NCI-H1105 treated with DMSO at 0.1 percent for 48 hours (cell line): ENCODE results near the gene TTC39A.
"Not testable (repeated sequence)": the region's sequence is repeated elsewhere in the genome, so short reads cannot be mapped to it uniquely, and the experiment has no call there.

Experiments
- DNase-seq: peaks from one replicate; lab custom pipeline; 2025; lab: John Stamatoyannopoulos, UW

Gene TTC39A

DNA sequence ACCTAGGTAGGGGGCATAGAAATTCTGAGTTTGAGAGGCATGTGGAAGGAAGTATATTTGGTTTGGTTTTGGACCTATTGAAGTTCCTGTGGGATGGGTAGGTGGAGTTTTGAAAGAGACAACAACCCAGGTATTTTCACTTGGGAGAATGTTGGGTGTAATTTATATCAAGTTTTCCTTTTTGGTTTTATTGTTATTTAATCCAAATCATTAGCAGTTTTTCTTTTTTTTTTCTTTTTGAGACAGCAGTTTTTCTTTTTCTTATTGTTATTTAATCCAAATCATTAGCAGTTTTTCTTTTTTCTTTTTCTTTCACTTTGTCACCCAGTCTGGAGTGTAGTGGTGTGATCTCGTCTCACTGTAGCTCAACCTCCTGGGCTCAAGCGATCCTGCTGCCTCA is 64.2 kb downstream of the TTC39A start:
- DNase-seq = no peak

DNA sequence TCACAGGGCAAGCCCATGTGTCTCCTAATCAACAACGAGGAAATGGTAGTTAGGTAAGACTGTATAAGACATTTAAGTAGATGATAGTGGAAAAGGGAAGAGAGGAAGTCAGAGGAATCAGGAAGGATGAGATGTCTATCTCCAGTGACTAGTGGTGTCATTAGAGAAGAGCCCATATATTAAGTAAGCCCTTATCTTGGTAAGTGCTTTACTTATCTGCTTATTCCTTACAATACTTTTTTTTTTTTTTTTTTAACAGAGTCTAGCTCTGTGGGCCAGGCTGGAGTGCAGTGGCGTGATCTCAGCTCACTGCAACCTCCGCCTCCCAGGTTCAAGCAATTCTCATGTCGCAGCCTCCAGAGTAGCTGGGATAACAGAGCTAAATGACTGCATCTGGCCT is 64.7 kb downstream of the TTC39A start:
- DNase-seq = no peak

DNA sequence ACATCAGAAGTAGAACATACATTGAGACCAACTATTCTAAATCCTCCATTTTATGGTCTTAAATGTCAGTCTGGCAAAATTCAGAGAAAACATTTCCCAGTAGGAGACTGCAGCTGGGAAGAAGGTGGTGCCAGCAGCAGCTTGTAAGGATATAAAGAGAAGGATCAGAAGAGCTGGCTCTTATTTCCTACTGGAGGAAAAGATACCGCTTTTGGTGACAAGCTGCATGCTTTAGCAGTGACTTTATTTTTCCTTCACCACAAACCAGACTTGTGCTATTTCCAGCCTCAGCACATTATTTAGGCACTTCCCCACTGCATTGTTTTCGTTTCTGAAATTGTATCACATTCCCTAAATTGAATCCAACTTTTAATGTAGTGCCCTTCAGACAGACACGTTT is 65.9 kb downstream of the TTC39A start:
- no peak for DNase-seq

DNA sequence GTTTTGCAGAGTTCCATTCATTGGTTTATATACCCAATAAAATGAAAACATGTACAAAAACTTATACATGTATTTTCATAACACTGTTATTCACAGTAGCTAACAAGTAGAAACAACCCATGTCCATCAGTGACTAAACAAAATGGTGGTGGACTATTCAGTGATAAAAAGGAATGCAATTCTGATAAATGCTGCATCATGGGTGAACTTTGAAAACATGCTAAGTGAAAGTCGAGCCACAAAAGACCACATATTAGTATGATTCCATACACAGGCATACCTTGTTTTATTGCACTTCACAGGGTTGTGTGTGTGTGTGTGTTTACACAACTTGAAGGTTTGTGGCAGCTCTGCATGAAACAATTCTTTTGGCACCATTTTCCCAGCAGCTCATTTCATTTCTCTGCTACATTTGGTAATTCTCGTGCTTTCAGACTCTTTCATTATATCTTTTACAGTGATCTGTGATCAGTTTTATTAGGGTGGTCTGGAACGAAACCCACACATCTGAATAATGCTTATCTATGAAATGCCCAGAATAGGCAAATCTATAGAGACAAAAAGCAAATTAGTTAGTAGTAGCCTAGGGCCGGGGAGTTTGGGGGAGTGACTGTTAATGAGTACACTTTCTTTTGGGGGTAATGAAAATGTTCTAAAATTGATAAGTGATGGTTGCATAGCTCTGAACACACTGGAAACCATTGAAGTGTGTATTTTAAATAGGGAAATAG is 67.0 kb downstream of the TTC39A start:
- DNase-seq = no peak

DNA sequence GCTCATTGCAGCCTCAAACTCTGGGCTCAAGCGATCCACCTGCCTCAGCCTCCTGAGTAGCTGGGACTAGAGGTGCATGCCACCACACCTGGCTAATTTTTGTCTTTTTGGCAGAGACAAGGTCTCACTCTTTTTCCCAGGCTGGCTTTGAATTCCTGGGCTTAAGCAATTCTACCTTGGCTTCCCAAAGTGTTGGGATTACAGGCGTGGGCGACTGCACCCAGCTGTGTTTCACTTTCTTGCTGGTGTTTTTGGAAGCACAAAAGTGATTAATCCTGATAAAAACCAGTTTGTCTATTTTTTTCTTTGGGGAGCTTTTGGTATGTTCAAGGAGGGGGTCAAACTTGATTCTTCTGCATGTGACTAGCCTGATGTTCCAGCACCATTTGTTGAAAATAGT is 75.0 kb downstream of the TTC39A start:
- no peak for DNase-seq

DNA sequence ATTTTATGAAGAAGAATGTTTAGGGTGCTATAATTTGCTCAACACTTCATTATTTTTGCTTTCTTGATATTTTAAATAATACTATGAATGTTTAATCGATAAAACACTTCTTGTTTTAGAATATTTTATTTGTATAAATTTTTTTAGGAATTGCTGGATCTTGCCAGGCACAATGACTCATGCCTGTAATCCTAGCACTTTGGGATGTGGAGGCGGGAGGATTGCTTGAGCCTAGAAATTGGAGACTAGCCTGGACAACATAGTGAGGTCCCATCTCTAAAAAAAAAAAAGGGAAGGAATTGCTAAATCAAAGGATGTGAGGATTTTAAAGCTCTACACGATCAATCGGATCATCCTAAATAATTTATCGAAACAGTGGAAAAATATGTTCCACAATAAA is 76.7 kb downstream of the TTC39A start:
- no peak for DNase-seq

DNA sequence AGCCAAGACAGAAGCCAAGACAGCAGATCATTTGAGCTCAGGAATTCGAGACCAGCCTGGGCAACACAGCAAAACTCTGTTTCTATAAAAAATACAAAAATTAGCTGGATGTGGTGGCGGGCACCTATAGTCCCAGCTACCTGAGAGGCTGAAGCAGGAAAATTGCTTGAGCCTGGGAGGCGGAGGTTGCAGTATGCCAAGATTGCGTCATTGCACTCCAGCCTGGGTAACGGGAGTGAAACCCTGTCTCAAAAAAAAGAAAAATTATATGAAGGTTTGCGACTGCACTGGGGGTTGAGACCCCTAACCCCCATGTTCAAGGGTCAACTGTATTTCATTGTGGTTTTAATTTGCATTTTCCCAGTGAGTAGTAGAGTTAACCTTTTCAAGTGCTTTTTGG is 78.0 kb downstream of the TTC39A start:
- DNase-seq = no peak

DNA sequence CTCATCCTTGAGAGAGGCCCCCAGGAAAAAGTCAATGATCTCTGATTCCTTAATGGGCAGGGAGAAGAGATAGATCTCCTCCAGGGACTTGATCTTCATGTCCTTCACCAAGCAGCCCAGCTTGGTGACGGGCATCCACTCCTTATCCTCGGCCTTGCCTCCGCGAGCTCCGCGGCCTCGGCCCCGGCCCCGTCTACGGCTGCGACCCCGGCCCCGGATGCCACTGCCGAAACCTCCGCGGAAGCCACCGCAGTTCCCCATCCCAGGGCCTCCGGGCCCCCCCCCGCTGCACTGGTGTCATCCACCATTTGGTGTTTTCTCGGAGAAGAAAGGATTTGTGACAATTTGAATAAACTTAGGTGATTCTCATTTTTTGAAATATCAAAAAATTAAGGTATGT is 79.2 kb downstream of the TTC39A start:
- DNase-seq = not testable (repeated sequence)

DNA sequence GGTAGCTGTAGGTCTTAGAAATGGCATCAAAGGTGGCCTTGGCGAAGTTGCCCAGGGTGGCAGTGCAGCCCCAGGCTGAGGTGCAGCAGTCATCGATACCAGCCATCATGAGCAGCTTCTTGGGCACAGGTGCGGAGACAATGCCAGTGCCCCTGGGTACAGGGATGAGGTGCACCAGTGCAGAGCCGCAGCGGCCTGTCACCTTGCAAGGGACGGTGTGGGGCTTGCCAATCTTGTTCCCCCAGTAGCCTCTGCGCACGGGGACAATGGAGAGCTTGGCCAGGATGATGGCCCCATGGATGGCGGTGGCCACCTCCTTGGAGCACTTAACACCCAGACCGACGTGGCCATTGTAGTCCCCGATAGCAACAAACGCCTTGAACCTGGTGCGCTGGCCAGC is 79.6 kb downstream of the TTC39A start:
- DNase-seq = not testable (repeated sequence)

DNA sequence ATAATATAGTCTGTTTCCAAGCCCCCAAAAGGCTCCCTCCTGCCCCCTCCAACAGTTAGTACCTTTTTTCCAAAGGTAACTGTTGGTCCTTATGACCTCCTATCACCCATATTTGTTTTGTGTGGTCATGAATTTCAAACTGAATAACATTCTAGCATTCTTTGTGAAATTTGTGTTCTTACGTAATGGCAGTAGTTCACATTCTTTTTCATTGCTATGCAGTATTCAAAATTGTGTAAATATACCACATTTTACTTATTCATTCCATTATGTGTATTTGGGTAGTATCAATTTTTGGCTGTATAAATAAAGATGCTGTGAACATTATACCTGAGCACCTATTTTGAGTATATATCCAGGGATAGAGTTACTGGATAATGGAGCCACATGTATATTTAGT is 80.9 kb downstream of the TTC39A start:
- no peak for DNase-seq

DNA sequence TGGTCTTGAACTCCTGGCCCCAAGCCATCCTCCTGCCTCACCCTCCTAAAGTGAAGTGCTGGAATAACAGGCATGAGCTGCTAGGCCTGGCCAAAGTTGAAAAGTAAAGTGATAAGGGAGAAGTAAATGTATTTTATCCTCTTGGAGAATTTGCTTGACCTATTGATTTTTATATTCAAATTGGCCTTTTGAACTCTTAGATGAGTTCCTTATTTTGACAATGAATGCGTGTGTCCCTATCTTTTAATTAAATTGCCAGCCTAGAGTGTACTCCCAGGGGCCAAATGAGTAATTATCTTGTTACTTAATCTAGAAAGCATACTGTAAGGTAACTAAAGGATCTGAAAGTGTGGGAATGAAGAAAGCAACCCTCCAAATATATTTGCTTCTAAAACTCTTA is 82.9 kb downstream of the TTC39A start:
- DNase-seq = no peak

DNA sequence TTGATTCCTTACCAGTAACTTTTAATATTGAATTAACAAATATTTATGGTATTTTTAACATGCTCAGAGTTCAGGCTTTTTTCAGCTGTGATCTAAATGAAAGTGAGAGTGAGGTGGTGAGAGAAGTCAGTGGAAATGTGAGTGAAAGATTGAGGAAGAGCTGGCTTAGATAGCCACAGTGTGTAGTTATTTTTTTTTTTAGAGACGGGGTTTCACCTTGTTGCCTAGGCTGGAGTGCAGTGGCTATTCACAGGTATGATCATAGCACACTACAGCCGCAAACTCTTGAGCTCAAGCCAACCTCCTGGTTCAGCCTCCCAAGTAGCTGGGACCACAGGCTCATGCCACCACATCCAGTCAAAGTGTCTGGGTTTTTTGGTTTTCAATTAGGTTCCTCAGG is 83.3 kb downstream of the TTC39A start:
- DNase-seq = no peak

DNA sequence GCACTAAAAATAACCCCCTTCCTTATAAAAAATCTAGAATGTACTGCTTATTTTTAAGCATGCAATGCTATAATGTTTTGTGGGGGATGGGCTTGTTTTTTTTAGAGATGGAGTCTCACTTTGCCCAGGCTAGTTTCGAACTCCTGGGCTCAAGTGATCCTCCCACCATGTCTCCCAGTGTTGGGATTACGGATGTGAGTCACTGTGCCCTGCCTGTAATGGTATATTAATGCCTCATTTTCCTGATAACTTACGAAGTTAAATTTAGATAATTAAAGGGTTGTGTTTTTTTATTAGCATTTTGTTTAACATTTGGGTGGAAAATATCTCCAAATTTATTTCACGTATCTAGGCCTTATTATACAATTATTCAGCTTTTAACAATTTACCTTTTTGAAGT is 87.8 kb downstream of the TTC39A start:
- no peak for DNase-seq

DNA sequence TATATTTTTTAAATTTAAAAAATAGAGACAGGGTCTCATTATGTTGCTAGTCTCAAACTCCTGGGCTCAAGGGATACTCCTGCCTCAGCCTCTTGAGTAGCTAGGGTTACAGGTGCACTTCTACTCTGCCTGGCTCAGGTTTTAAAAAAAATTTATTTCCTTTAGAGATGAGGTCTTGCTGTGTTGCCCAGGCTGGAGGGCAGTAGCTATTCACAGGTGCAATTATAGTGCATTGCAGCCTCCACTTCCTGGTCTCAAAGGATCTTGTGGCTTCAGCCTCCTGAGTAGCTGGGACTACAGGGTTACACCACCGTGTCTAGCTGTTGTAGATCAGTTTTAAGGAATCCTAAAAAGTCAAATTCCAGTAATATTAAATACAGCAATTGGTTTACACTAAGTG is 89.2 kb downstream of the TTC39A start:
- no peak for DNase-seq

DNA sequence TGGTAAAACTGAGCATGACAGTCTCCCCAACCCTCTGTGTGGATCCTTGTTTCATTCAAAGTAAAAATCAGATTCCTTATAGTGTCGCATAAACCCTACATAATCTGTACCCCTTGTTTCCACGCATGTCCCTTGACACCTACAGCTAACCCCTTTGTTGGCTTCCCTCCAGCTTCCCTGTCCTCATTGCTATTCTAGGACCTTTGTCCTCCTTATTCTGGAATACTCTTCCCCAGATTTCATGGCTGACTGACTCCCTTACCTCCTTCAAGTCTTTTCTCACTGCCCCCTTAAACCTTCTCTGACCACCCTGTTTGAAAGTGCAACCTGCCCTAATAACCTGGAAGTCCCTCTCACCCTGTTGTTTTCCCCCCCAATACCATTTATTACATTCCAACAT is 90.3 kb downstream of the TTC39A start:
- DNase-seq = no peak

DNA sequence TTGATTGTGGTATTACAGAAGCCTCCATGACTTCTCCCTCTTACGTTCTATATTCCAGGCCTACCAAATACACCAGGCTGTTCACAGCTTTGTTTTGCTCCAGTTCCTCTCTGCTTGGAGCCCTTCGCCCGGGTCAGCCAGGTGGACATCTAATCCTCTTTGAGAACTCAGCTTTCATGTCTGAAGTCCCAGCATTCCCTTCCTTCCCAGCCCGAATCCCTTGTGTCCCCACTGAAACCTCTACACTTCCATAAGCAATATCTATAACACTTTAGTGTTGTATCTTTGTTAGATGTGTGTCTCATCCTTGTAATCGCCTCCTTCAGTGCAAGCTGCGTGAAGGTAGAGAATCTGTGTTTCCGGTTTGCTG is 92.3 kb downstream of the TTC39A start:
- DNase-seq = no peak

DNA sequence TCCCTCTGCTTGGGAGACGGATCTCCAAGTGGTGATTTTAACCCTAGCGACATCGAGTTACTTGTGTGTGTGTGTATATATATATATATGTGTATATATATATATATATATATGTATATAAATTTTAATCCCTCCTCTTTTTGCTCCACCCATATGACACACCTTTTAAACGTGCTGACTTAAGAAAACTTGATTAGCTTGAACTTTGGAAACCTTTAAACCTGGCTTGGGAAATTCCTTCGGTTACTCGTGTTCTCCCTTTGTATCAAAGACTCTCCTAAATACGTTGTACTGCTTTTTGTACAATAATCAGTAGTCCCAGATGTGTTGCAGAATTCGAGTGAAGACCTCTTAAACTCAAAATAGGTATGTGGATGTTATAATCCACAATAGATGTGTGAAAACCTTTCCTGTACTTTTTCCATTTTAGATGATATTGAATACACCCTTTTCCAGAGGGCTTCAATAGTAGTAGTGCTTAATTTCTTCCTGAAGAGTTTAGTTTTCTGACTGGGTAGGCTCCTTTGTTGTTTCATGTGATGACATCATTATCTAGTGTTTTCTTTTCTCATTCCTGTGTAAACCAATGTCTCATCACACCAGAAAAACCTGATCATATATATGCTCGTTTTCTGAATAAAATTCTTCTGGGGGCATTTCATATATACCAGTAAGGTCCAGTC is 92.9 kb downstream of the TTC39A start:
- DNase-seq = no peak
